22Rv1 (cell line): ENCODE measurements around the gene WWC2.

Experiments used
- CTCF ChIP-seq: fragments of 450-650 bp; IDR thresholded peaks from 2 replicates; pipeline ENCODE4 v1.5.1; 2017; ENCODE audit warnings: mild to moderate bottlenecking
- ZFX ChIP-seq: fragments of 450-650 bp; IDR thresholded peaks from 2 replicates; pipeline ENCODE4 v1.6.1; 2017; ENCODE audit warnings: antibody characterized with exemption, borderline replicate concordance

GRCh38 chr4:183254162-183254561 lies 155.1 kb downstream of the WWC2 start:
- TF ChIP-seq CTCF = no peak
- no peak for TF ChIP-seq ZFX
